ENCODE measurements around the gene APOL3. TPM values are rescaled to one million over a fixed set of nuclear protein-coding genes. Genes with fewer than 3 reads are reported as not detected.
A peak's percentile ranks its signal among the peaks of the same experiment; 100 is the strongest.
"Not testable (repeated sequence)": the region's sequence is repeated elsewhere in the genome, so short reads cannot be mapped to it uniquely, and the experiment has no call there.

The APOL3 gene
- polyA plus RNA-seq, 12 donors = 6.8 to 18.0 (median 9.6) TPM; not detected in 1

DNA sequence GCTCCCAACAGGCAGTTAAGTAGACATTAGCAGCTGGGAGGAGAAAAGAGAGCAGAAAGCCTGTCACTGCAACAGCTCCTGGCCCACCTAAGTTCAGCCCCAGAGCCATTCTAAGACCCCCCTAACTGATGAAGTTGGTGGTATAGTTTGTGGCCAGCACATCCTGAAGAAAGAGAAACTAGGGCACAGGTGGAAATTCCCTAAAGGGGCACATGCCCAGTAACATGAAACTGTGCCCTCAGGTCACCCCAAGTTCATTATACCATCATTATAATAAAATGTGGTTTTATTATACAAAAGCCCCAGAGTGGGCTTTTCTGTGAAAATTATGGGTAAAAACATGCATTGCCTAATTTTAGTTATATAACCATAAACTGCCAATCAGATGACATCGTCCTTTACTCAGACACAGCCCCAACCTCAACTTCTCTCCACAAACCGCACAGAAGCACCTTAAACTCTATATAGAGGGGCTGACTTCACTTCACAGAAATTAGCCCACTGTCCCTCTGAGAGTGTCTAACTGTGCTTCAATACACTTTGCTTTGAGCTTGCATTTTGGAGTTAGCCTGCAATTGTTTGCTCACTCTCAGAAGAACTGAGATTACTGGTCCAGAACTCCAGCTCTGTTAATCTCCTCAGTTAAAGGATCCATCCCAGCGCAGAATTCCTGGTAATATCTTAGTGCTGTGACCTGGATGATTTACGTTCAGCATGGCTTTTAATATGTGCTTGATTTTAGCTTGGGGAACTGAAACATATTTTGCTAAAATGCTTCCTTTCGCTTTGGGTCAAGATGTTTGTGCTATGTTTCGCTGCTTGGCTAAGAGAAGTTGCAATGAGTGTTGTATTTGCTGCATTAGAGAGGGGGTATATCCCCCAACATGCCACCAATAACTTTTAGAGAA lies 1.8 kb upstream of the APOL3 start:
- no peak for DNase-seq

DNA sequence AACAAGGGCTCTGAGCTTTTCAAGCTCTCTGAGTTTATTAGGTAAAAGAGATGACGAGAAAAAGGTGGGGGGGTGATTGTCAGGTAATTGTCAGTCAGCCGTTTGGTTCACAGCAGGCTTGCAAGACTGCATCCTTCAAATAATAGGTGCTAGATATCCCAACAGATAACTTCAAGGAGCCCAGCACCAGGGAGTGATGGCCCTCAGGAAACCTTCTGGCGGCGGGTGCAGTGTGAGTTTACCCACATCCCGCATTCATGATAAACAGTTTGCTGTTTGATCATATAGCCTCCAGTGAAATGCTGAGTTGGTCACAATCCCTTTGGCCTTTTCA lies 1.2 kb upstream of the APOL3 start:
- not testable (repeated sequence) for DNase-seq

DNA sequence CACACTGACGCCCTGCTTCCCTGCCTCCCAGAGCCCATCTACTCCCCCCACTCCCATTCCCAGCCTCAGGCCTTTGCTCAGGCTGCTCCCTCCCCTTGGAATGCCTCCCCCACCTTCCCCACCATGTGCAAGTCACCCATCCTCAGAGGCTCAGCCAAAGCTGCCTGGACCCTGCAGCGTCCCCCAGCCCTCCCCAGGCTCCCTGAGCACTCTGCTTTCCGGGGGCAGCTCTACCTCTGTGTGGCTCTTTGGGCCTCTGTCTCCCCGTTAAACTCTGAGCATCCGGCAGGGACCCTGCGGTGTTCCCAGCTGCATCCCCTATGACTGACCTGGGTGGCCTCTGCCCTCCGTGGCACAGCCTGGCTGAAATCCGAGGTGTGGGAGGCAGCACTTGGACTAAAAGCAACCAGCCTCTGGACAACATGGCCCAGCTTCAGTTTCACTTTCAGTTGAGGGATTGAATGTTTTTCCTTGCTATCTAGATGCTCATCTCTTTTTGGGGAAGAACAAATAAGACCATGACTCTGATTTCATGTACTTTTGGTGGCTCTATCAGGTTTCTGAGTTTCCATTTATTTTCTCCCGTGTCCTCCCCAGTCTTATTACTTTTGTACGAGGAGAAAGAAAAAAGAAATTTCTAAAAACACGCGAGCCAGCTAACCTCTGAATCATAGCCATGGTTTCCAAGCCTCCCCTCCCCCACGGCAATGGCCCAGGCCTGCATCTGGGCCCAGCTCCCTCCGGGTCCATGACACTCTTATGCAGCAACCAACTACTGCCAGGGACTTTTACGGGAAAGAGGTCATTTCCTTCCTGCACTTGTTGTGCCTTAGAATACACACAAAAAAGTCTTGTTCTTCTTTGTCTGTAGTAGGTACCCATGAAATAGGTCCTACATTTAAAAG lies 3.8 kb downstream of the APOL3 start:
- peak; percentile 85 for DNase-seq

DNA sequence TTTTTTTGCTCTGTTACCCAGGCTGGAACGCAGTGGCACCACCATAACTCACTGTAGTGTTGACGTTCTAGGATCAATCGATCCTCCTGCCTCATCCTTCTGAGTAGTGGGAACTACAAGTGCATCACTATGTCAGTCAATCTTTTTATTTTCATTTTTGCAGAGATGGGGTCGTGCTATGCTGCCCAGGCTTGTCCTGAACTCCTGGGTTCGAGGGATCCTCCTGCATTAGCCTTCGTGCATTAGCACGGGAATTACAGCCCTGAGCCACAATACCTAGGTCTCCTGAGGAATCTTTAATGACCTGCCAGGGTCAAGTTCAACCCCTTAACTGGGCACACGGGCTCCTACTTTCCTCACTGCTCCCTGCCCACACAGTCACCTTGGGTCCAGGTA lies 4.4 kb downstream of the APOL3 start:
- DNase-seq = no peak

DNA sequence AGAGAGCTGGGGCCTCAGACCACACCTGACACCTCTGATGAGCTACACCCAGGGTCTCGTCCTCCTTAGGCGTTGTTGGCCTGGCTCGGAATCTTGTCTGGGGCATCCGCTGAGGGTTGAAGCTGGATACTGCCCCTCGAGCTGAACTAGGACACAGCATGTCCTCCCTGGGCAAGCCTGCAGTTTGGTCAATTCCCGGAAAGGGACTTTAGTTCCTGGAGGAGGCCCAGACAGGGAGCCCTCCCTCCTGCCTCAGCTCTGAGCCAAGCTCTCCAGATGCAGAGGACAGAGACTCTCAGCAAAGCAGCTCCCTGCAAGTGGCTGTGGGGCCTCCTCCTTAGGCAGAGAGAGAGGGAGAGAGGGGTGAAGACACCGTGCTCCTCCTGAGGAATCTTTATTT lies 4.9 kb downstream of the APOL3 start:
- peak; percentile 76 for DNase-seq

DNA sequence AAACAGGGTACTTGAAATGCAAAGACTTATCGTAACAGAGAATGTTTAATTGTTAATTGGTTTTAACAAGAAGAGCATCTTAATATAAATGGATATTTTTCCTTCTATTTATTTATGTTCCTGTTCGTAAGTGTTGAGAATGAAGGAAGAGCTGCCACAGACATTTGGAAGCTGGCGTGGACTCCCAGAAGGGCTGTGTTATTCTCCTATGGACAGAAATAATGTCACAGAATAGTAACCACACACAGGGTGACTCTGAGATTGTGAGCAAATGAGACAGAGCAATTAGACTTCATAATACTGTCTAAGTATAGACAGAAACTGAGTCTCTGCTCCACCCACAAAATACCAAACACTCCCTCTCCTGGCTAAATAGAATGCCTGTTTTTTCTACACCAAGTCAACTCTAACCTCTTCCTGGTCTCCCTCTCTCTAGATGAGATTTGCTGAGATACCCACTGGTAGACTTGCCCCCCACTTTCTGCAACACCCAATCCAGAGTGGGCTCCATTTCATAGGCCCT lies 6.1 kb downstream of the APOL3 start:
- DNase-seq = no peak

DNA sequence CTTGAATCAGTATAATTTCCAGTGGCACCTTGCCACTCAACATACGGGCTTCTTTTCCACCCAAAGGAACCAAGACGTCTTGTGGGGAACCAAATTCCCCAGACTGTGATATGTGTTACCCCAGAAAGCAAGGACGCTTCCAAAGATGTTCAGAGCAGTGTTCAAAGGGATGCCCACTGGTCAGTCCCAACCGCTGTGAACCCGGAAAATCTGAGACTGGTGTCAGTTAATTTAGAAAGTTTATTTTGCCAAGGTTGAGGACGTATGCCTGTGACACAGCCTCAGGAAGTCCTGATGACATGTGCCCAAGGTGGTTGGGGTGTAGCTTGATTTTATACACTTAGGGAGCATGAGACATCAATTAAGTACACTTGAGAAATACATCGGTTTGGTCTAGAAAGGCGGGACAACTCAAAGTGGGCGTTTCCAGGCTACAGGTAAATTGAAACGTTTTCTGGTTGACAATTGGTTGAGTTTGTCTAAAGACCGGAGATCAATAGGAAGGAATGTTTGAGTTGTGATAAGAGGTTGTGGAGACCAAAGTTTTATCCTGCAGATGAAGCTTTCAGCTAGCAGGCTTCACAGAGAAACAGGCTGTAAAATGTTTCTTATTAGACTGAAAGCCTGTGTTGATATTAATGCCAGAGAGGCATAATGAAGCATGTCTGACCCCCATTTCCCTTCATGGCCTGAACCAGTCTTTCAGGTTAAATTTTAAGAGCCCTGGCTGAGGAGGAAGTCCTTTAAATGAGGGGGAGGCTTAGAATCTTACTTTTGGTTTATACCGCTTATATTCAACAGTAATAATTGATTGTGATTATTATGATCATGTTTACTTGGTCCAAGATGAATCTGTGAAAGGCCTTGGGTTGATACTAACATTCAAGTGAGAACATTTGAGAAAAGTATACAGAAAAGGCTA lies 6.8 kb downstream of the APOL3 start:
- no peak for DNase-seq

DNA sequence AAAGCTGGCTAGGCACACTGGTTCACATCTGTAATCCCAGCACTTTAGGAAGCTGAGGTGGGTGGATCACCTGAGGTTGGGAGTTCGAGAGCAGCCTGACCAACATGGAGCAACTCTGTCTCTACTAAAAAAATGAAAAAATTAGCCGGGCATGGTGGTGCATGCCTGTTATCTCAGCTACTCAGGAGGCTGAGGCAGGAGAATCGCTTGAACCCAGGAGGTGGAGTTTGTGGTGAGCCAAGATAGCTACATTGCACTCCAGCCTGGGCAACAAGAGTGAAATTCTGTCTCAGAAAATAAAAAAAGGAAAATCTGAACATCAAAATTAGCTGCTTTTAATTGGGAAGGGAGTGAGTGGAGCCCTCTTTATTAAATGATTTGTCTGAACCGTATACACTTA lies 7.7 kb downstream of the APOL3 start:
- not testable (repeated sequence) for DNase-seq

DNA sequence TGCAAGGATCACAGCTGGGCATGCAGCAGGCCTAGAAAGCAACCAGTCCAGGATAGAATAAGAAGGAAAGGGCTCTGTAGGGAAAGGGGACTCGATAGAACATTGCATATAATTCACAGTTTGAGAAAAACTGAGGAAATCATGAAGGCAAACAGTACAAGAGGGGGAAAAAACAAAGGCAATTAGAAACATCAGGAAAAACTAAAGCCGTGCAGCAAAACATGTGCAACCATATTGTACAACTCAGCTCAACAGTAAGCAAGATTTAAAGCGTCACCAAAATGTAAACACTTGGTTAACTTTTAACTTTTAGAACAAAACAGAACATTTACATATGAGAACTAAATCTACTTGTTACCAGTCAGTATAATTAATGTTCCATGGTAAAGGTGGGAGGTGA lies 8.5 kb downstream of the APOL3 start:
- no peak for DNase-seq

DNA sequence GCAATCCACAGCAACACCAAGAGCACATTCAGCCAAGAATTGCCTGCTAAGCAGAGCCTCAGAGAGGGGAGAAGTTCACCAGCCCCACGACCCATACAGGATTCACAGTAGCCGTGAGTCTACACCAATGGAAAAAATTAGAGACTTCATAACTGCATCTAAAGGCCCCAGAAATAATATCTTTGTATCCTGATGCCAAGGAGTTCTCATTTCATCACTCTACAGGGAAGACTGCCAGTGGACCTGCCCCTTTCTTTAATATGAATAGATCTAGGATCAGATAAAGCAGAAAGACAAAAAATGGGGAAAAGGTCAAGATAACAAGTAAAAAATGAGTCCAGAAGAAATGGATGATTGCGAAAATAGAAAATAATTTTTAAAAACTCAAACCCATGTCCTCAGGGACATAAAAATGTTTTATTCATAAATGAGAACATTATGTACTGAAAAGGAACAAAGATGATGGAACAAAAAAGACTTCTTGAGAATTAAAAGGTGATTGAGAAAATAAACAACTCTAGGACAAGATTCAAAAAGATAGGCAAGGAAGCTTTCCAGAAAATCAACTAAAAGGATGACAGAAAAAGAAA lies 9.5 kb downstream of the APOL3 start:
- no peak for DNase-seq

DNA sequence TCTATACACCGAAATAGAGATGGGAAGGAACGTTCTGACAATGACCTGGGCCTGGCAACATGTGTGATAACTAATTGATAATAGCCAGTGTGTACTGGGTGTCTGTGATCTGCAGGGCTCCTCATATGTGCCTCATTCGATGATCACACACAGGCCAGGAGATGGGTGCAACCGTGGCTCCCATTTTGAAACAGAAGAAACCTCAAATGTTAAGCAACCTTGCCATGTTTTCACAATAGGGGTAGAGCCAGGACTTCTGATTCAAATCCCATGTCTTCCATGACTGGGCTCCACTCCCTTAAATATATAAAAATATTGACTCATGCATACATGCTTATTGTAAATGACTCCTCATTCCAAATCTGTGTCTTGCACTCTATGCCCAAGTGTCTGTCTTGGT lies 11.1 kb downstream of the APOL3 start:
- no peak for DNase-seq

DNA sequence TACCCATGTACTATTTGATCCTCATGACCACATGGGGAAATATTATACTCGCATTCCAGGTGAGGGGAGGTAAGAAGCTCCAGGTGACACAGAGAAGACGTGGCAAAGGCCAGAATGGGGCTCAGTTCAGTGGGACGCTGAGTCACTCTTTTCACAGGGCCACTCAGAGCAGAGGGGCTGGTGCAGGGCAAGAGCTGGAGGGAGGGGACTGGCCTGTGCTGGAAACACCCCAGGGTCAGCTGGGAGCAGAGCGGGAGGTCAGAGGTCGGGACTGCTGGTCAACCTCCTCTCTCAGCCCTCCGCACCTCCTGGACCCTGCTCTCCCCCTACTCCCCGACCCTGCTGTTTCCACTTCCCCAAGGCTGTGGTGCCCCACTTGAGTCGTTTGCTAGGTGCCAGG lies 12.1 kb downstream of the APOL3 start:
- no peak for DNase-seq

DNA sequence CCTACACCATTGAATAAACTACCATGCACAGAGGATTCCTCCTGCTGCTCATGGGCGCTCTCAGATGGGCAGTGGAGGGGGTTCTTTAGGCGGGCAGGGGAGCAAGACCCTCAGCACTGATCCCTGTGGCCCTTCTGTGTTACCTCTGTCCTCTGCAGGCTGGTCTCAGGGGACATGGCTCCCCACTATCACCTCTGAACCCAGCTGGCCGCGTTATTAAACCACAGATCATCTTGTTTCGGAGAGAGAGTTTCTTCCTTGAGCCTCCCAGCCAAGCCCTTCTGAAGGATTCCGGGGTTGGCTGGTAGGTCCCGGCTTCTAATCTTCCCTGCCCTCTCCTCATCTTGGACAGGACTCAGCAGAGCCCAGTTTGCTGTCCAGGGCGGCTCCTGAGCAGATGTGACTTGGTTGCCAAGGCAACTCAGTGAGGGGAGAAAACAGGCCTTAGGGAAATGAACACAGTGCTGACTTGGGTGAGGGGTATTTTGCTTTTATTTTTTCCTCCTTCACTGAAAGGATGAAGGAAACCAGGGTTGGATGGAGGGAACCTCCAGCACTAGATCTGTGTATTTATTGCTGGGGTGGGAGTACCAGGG lies 13.3 kb downstream of the APOL3 start:
- DNase-seq = no peak

DNA sequence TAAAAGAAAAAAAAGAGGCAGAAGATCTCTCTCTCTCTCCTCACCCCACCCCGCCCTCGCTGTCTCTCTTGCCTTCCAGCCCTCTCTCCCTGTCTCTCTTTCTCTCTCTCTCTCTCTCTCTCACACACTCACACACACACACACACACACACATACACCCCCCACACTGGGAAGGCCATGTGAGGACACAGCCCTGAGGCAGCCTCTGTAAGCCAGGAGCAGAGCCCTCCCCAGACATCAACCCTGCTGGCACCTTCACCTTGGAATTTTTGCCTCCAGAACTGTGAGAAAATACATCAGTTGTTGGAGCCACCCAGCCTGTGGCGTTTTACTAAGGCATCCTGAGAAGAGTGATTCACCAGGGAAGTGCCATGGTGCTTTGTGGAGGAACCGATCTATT lies 14.7 kb downstream of the APOL3 start:
- no peak for DNase-seq

DNA sequence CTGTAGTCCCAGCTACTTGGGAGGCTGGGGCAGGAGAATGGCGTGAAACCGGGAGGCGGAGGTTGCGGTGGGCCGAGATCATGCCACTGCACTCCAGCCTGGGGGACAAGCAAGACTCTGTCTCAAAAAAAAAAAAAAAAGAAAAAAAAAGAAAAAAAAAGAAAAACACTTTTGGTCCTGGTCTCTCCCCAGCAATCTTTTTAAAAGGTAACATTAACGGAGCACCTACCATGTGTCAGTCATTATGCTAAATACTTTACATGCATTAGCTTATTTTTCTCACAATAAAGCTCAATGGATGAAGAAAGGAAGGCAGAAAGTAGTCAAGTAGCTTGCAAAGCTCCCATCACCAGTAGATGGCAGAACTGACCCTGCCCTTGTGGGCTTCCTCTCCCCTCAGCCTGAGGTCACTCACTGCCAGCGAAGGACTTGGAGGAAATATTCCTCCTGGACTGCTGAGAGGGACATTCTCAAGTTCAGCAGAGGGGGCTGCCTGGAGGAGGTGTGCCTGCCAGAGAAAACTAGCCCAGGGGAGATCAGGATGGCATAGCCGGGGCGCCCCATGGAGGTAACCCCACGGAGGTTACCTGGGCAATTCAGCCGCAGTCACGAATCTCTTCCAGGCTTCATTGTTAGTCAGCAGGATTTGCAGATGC lies 15.5 kb downstream of the APOL3 start:
- peak; percentile 68 for DNase-seq

DNA sequence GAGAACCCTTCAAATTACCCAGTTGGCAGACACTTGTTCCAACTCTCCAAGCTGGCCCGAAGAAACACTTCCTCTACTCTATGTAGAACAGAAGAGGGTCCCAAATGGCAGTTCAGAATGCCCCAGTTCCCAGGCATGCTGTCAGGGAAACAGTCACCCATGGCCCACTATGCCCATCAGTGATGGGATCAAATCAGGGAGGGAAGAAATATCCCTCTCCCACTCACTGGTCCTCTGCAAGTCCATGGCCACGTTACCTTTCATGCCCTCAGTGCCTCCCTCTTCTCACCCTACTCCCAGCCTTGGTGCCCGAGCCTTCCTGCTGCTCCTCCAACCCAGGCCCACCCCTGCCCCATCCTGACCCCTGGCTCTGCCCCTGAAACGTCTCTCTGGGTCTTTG lies 16.6 kb downstream of the APOL3 start:
- no peak for DNase-seq

DNA sequence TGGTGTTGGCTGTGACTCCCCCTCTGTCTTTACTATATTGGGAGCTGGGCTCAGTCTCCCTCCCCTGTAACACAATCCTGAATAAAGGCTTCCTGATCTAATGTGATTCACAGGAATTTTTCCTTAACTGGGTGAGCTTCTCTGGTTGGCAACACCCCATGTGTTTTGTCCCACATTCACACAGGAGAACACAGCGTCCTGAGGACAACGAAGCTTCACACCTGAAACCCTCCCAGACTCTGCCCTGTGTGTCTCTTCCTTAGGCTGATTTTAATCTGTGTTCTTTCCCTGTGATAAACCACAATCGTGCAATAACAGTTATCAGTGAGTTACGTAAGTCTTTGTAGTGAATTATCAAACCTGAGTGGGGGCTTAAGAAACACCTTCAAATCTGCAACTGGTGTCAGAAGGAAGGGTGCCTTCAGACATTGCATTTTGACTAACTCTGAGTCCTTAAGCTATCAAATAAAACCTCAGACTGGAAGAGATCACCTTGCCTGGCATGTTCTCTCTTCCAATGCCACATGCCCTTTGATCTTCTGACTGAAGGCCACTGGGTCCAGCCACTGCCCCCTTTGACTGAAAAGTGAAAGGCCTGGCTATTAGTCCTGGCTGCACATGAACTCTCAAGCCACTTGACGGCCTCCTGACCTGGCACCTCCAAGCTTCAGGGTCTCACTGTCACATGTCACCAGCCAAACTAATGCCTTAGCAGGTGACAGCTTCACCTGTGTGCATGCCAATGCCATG lies 17.3 kb downstream of the APOL3 start:
- DNase-seq = no peak

DNA sequence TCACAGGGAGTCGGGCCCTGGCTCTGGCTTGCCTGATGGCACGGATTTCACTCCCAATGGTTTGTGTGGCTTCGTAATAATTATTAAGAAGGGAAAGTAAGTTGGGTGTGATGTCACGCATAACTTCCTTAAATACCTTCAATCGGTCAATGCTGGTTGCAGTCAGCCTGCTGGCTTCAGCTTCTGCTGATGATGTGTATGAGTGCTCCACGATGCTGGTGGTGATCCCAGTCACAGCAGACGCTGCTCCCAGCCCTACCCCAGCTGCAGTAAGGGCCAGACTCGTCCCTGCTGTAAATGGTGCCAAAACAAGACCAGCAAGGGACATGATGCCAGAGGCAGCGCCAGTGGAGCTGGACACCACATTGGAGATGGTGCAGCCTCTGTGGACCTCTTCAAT lies 19.1 kb downstream of the APOL3 start:
- no peak for DNase-seq

DNA sequence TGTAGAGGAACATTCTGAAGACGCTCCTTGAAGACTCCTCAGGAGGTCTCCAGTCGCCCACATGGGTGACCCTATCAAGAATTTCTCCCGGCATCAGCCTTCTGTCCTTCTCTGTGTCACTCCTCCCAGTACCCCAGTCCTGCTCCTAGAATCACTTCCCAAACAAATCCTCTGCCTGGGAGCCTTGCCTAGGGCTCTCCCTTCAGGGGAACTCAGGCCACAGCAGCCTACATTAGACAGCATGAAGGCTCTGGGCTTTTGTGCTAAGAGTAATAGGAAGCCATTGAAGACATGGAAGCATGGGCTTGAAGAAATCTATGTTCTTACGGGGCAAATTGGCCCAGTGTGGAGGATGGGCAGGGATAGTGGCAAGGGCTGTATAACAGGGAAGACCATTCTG lies 21.8 kb downstream of the APOL3 start:
- DNase-seq = not testable (repeated sequence)

DNA sequence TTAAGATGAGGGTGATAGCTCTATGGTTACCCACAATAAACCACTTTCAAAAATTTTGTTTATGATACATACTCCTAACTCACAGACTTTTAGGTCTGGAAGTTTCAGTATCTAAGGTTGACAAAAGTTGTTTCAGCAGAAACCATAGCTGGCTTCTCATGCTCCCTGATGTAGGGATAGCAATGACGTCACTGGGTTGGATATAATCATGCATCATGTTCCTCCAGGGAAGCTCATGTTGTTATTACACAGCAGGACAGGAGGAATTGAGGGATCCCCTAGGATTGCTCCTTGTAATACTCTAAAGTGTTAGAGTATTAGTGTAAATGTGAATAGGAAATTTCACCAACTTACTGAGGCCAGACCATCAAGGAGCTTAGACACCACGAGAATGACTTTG lies 23.6 kb downstream of the APOL3 start:
- no peak for DNase-seq

All from muscle of arm (tissue), 12 donors.